HuH-7.5 (cell line): ENCODE results near the gene CISD3.

Source experiments
- DNase-seq: peaks from one replicate; pipeline ENCODE4 v3.0.0; 2011; ENCODE audit warnings: low spot score

The CISD3 gene

GRCh38 chr17:38779965-38780752, 50.0 kb downstream of the CISD3 start:
- no peak for DNase-seq

- no peak for DNase-seq
These were observed 53.1 kb downstream of the CISD3 start for GRCh38 chr17:38783227-38783626.
